H1 (cell line): ENCODE data around the gene GBP6. TPM values are rescaled to one million over a fixed set of nuclear protein-coding genes. Genes with fewer than 3 reads are reported as not detected.

Experiments
- CTCF ChIA-PET: fragments of 300-600 bp; sonication (Branson Sonifier 250); formaldehyde crosslinking; loops from one replicate; lab custom pipeline; 2021; ENCODE audit not compliant: partially characterized antibody; lab: Charles Lee
- POLR2A ChIA-PET: fragments of 300-600 bp; sonication (Branson Sonifier 250); formaldehyde crosslinking; loops from one replicate; lab custom pipeline; 2021; ENCODE audit warnings: inconsistent platforms; ENCODE audit not compliant: partially characterized antibody; lab: Charles Lee
- DNase-seq, 2 experiments: peaks; one replicate each; pipeline versions ENCODE4 v3.0.0 to v3.0.0-alpha.2; 2010 to 2022; ENCODE audit warnings: low spot score in 2 of 2, low read depth in 1 of 2, mixed read lengths in 1 of 2
- FAIRE-seq: peaks from 2 replicates; lab custom pipeline; 2011; peaks lifted over from hg19 to GRCh38; lab: Jason Lieb, UNC
- H2AFZ ChIP-seq: 2 replicates; pipeline ENCODE4 v1.8.1; 2012; ENCODE audit warnings: low read length, inconsistent platforms
- H2AK5ac ChIP-seq: 2 replicates; pipeline ENCODE4 v1.6.1; 2013; ENCODE audit warnings: low read depth, low read length
- H2BK120ac ChIP-seq: replicated peaks from 2 replicates; pipeline ENCODE3; 2013; ENCODE audit warnings: low read depth, low read length, inconsistent platforms
- H2BK12ac ChIP-seq: 2 replicates; pipeline ENCODE4 v1.6.1; 2013; ENCODE audit warnings: low read depth, low read length
- H2BK15ac ChIP-seq: 2 replicates; pipeline ENCODE4 v1.6.1; 2013; ENCODE audit warnings: low read length
- H2BK20ac ChIP-seq: 2 replicates; pipeline ENCODE4 v1.6.1; 2013; ENCODE audit warnings: low read length
- H2BK5ac ChIP-seq: 2 replicates; pipeline ENCODE4 v1.6.1; 2013; ENCODE audit warnings: low read depth, low read length
- H3K14ac ChIP-seq: 2 replicates; pipeline ENCODE4 v1.6.1; 2013; ENCODE audit warnings: inconsistent platforms; ENCODE audit not compliant: insufficient read length
- H3K18ac ChIP-seq: 2 replicates; pipeline ENCODE4 v1.6.1; 2013; ENCODE audit warnings: low read length; ENCODE audit errors: extremely low read depth
- H3K23ac ChIP-seq: 2 replicates; pipeline ENCODE4 v1.6.1; 2013; ENCODE audit warnings: inconsistent platforms; ENCODE audit not compliant: insufficient read length
- H3K23me2 ChIP-seq: 2 replicates; pipeline ENCODE4 v1.6.1; 2013; ENCODE audit warnings: low read depth, low read length
- H3K27ac ChIP-seq: 2 replicates; pipeline ENCODE4 v1.6.1; 2011; ENCODE audit warnings: low read depth, low read length, inconsistent platforms
- H3K27me3 ChIP-seq, 4 experiments: replicated peaks in 1 of 4; 1 replicate in 1 of 4; 2 replicates in 3 of 4; pipeline versions ENCODE4 v1.6.1 to v1.8.1; 2011 to 2013; ENCODE audit warnings: low read length in 3 of 4, mild to moderate bottlenecking in 3 of 4, inconsistent platforms in 2 of 4, mixed read lengths in 2 of 4, moderate library complexity in 1 of 4; ENCODE audit not compliant: control insufficient read depth in 3 of 4, insufficient read depth in 3 of 4; ENCODE audit errors: extremely low read depth in 1 of 4
- H3K36me3 ChIP-seq, 4 experiments: 2 replicates each; pipeline versions ENCODE4 v1.6.1 to v1.8.1; 2011 to 2013; ENCODE audit warnings: mild to moderate bottlenecking in 4 of 4, low read length in 3 of 4, moderate library complexity in 2 of 4, control low read depth in 1 of 4, inconsistent platforms in 1 of 4; ENCODE audit not compliant: insufficient read depth in 4 of 4, control insufficient read depth in 2 of 4
- H3K4ac ChIP-seq: replicated peaks from 2 replicates; pipeline ENCODE3; 2013; ENCODE audit warnings: low read length, low read depth, mixed read lengths, inconsistent platforms; ENCODE audit not compliant: insufficient read length
- H3K4me1 ChIP-seq, 4 experiments: replicated peaks in 1 of 4; 1 replicate in 1 of 4; 2 replicates in 3 of 4; pipeline versions ENCODE4 v1.6.1 to v1.8.1; 2011 to 2013; ENCODE audit warnings: low read length in 3 of 4, inconsistent platforms in 2 of 4, mixed read lengths in 1 of 4; ENCODE audit not compliant: insufficient read depth in 4 of 4, control insufficient read depth in 3 of 4
- H3K4me2 ChIP-seq, 2 experiments: 2 replicates each; pipeline versions ENCODE4 v1.6.1 to v1.8.1; 2011 to 2013; ENCODE audit warnings: low read depth in 2 of 2, low read length in 2 of 2, control low read depth in 1 of 2, inconsistent platforms in 1 of 2, mild to moderate bottlenecking in 1 of 2; ENCODE audit not compliant: insufficient read depth in 1 of 2
- H3K4me3 ChIP-seq, 4 experiments: fragments of 200-600, 300-600 bp in 1 of 4; sonication (generic), shearing (Covaris generic), sonication (Bioruptor Twin) in 1 of 4; 2 replicates each; pipeline versions ENCODE4 v1.5.1 to v1.8.1; 2011 to 2016; ENCODE audit warnings: low read length in 4 of 4, low read depth in 3 of 4, control low read depth in 2 of 4, inconsistent platforms in 2 of 4, mild to moderate bottlenecking in 2 of 4, mixed read lengths in 1 of 4, moderate library complexity in 1 of 4; ENCODE audit not compliant: insufficient read depth in 2 of 4; ENCODE audit errors: extremely low read depth in 1 of 4
- H3K56ac ChIP-seq: replicated peaks from 2 replicates; pipeline ENCODE3; 2013; ENCODE audit warnings: low read depth, mild to moderate bottlenecking, mixed read lengths, low read length, inconsistent platforms; ENCODE audit not compliant: insufficient read length
- H3K79me1 ChIP-seq: 2 replicates; pipeline ENCODE4 v1.6.1; 2013; ENCODE audit warnings: low read depth, low read length, control low read depth
- H3K79me2 ChIP-seq, 2 experiments: 2 replicates each; pipeline versions ENCODE4 v1.6.1 to v1.8.1; 2012 to 2013; ENCODE audit warnings: low read length in 2 of 2, mild to moderate bottlenecking in 2 of 2, inconsistent platforms in 1 of 2; ENCODE audit not compliant: insufficient read depth in 2 of 2, control insufficient read depth in 1 of 2
- H3K9ac ChIP-seq, 4 experiments: replicated peaks in 1 of 4; 1 replicate in 1 of 4; 2 replicates in 3 of 4; pipeline versions ENCODE4 v1.6.1 to v1.8.1; 2011 to 2013; ENCODE audit warnings: low read depth in 3 of 4, low read length in 3 of 4, control low read depth in 2 of 4, mild to moderate bottlenecking in 2 of 4, moderate library complexity in 2 of 4, inconsistent platforms in 1 of 4; ENCODE audit errors: extremely low read depth in 1 of 4
- H3K9me3 ChIP-seq, 2 experiments: 2 replicates each; pipeline versions ENCODE4 v1.6.1 to v1.8.1; 2012 to 2013; ENCODE audit warnings: mild to moderate bottlenecking in 2 of 2, moderate library complexity in 2 of 2, control low read depth in 1 of 2, inconsistent platforms in 1 of 2, low read depth in 1 of 2, low read length in 1 of 2, mixed read lengths in 1 of 2; ENCODE audit not compliant: insufficient read depth in 2 of 2
- H4K20me1 ChIP-seq, 2 experiments: replicated peaks in 1 of 2; 2 replicates each; pipeline versions ENCODE3 to v1.8.1; 2011 to 2013; ENCODE audit warnings: inconsistent platforms in 2 of 2, low read length in 2 of 2, mild to moderate bottlenecking in 1 of 2; ENCODE audit not compliant: insufficient read depth in 2 of 2, control insufficient read depth in 1 of 2
- H4K5ac ChIP-seq: 2 replicates; pipeline ENCODE4 v1.6.1; 2013; ENCODE audit warnings: low read length, low read depth, mixed read lengths, inconsistent platforms; ENCODE audit not compliant: insufficient read length
- H4K8ac ChIP-seq: 2 replicates; pipeline ENCODE4 v1.8.0; 2013; ENCODE audit warnings: mild to moderate bottlenecking, moderate library complexity, low read length, inconsistent platforms; ENCODE audit not compliant: insufficient read depth; ENCODE audit errors: extremely low read depth
- H4K91ac ChIP-seq: replicated peaks from 2 replicates; pipeline ENCODE3; 2013; ENCODE audit warnings: low read length, mixed read lengths, inconsistent platforms; ENCODE audit not compliant: insufficient read length
- ASH2L ChIP-seq: fragments of 200-600, 300-600 bp; sonication (generic); IDR thresholded peaks from one replicate; pipeline ENCODE4 v1.7.1; 2017; ENCODE audit warnings: low read length
- BACH1 ChIP-seq: IDR thresholded peaks from 2 replicates; pipeline ENCODE4 v1.6.1; 2012; ENCODE audit warnings: low read length, improper control_type of control experiment
- CHD1 ChIP-seq: IDR thresholded peaks from 2 replicates; pipeline ENCODE4 v1.6.1; 2012; ENCODE audit warnings: low read depth, low read length, improper control_type of control experiment
- CHD2 ChIP-seq: IDR thresholded peaks from 2 replicates; pipeline ENCODE4 v1.6.1; 2012; ENCODE audit warnings: low read length, improper control_type of control experiment
- EZH2 ChIP-seq: fragments of 200-600 bp; sonication (generic); IDR thresholded peaks from 2 replicates; pipeline ENCODE4 v1.7.1; 2012; ENCODE audit warnings: low read depth, mild to moderate bottlenecking, moderate library complexity, low read length, inconsistent platforms; ENCODE audit not compliant: severe bottlenecking
- GTF2F1 ChIP-seq: IDR thresholded peaks from 2 replicates; pipeline ENCODE4 v1.6.1; 2012; ENCODE audit warnings: low read depth, low read length, improper control_type of control experiment, borderline replicate concordance
- HDAC6 ChIP-seq: IDR thresholded peaks from one replicate; pipeline ENCODE4 v1.7.1; 2012; ENCODE audit warnings: low read depth, mild to moderate bottlenecking, inconsistent platforms, low read length, moderate library complexity
- NANOG ChIP-seq: IDR thresholded peaks from 2 replicates; pipeline ENCODE4 v1.6.1; 2011; ENCODE audit warnings: low read length, low read depth, mild to moderate bottlenecking, inconsistent platforms; ENCODE audit not compliant: insufficient read depth, poor library complexity, severe bottlenecking
- NRF1 ChIP-seq: IDR thresholded peaks from 2 replicates; pipeline ENCODE4 v1.6.1; 2011; ENCODE audit warnings: mild to moderate bottlenecking, low read depth, low read length, improper control_type of control experiment
- SIN3A ChIP-seq, 2 experiments: IDR thresholded peaks in 1 of 2; conservative IDR thresholded peaks in 1 of 2; 2 replicates each; pipeline ENCODE4 v1.6.1; 2011 to 2012; ENCODE audit warnings: low read length in 2 of 2, improper control_type of control experiment in 1 of 2, low read depth in 1 of 2, mild to moderate bottlenecking in 1 of 2
- SP1 ChIP-seq: IDR thresholded peaks from 2 replicates; pipeline ENCODE4 v1.6.1; 2011; ENCODE audit warnings: low read depth, low read length
- TAF1 ChIP-seq: IDR thresholded peaks from 2 replicates; pipeline ENCODE4 v1.6.1; 2011; ENCODE audit warnings: mild to moderate bottlenecking, low read depth, low read length
- ZNF274 ChIP-seq: IDR thresholded peaks from 2 replicates; pipeline ENCODE4 v1.7.0; 2012; ENCODE audit warnings: low read length, borderline replicate concordance; ENCODE audit errors: extremely low read depth
- WGBS, 2 experiments: shearing (Covaris generic) in 1 of 2; methylation state at CpG; one replicate each; pipeline versions ENCODE4 v1.1.6 to v1.1.7; 2013 to 2015; ENCODE audit warnings: low lambda C conversion rate in 2 of 2, mixed read lengths in 2 of 2, inconsistent platforms in 1 of 2, low coverage in 1 of 2, missing lambda C conversion rate in 1 of 2; ENCODE audit not compliant: insufficient replicate concordance in 2 of 2, insufficient coverage in 1 of 2, insufficient read length in 1 of 2; ENCODE audit errors: extremely low coverage in 1 of 2, missing lambda C conversion rate in 1 of 2; 5-methylcytosine and 5-hydroxymethylcytosine counted together
- polyA plus RNA-seq, 7 experiments: library from polyadenylated mRNA; depleted of rRNA in 3 of 7; stranded (reverse) in 5 of 7; unstranded in 2 of 7; fragments of >200 nt in 5 of 7; fragments of 200-250 nt in 2 of 7; gene quantifications; 1 replicate in 5 of 7; 2 replicates in 1 of 7; 4 replicates in 1 of 7; pipeline versions ENCODE4 v1.2.1 to v1.2.3, GENCODE V29; 2011 to 2013; ENCODE audit warnings: missing spikeins in 2 of 7, mixed read lengths in 2 of 7
- total RNA-seq: library from RNA; stranded (reverse); fragmentation: NEBNext Ultra II Directional; extraction: Animal tissue kit (Norgen Biotek cat#: 25700); gene quantifications from 2 replicates; pipeline ENCODE4 v1.2.1, GENCODE V29; 2021
- TF ChIP-seq, protein P1 (sequence below): IDR thresholded peaks from 2 replicates; pipeline ENCODE4 v1.6.1; 2012; ENCODE audit warnings: inconsistent platforms

The GBP6 gene
- total and polyA plus RNA-seq, 2 of the 8 experiments (the other 6 are each of a cell fraction or from before 2014, with no cell fraction given): not detected

DNA sequence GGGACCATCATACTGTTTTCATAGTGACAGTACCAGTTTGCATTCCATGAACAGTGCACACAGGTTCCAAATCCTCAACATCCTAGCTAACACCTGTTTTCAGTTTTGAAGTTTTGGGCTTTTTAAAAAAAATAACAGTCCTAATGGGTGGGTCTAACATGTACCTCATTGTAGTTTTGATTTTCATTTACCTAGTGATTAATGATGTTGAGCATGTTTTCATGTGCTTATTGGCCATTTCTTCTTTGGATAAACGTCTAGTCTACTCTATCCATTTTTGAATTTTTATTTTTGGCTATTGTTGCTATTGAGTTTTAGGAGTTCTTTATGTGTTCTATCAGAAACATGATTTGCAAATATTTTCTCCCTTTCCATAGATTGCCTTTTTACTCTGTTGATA lies 3.4 kb downstream of the GBP6 start:
- no peaks in the 10 kb centered on the region for H3K79me1 ChIP-seq
- H3K9ac ChIP-seq: no peak overlapping the region
- no peak overlapping the region for H3K14ac ChIP-seq
- 84% methylated on average over 1 of the region's 1 CpG; no CpG with 5 or more reads in 1 of the 2 experiments for WGBS, 2 experiments
- H3K79me2 ChIP-seq: no peaks in the 10 kb centered on the region
- no peak overlapping the region for H4K91ac ChIP-seq
- no peak overlapping the region for H2AK5ac ChIP-seq
- H3K4me2 ChIP-seq: no peak overlapping the region
- H3K36me3 ChIP-seq: no peaks in the 10 kb centered on the region
- no peak overlapping the region for H2BK20ac ChIP-seq
- no peaks in the 10 kb centered on the region for H4K20me1 ChIP-seq
- H3K27me3 ChIP-seq: peaks cover 0 to 1% (median 0%) of the 10 kb centered on the region in 4 experiments; a peak in 1 of 7 replicates
- H2BK12ac ChIP-seq: no peak overlapping the region
- no peak overlapping the region for H2AFZ ChIP-seq
- H3K9me3 ChIP-seq: no peaks in the 10 kb centered on the region
- POLR2A ChIA-PET: no interaction called here
- H2BK15ac ChIP-seq: no peak overlapping the region
- H2BK120ac ChIP-seq: no peak overlapping the region
- no peak overlapping the region for H3K4me3 ChIP-seq
- no peaks in the 10 kb centered on the region for H3K23me2 ChIP-seq
- no peak for FAIRE-seq
- no peak for DNase-seq
- H3K23ac ChIP-seq: no peak overlapping the region
- no peak overlapping the region for H3K4ac ChIP-seq
- no peak overlapping the region for H4K8ac ChIP-seq
- no peak overlapping the region for H3K56ac ChIP-seq
- CTCF ChIA-PET: interaction anchor here (1.0 to 1.9 kb wide), 3 partner anchors 9 to 11 kb away, joined by 3 to 5 read pairs (median 3); no protein-coding TSS in a partner anchor
- H2BK5ac ChIP-seq: no peak overlapping the region
- H3K4me1 ChIP-seq: peaks cover 0 to 4% (median 0%) of the 10 kb centered on the region in 4 experiments; a peak in 1 of 7 replicates
- H4K5ac ChIP-seq: no peak overlapping the region
- H3K27ac ChIP-seq: no peak overlapping the region
- H3K18ac ChIP-seq: no peak overlapping the region
- TF ChIP-seq CHD1 (no peak), SIN3A (conservative IDR thresholded peaks at IDR 0.05 in 1 of 2, IDR thresholded peaks at IDR 0.05 in 1 of 2; ENCODE audit: low read depth in 1 of 2, low read length in 2 of 2) (no peak), EZH2 (no peak), BACH1 (no peak), HDAC6 (no peak), TAF1 (no peak), GTF2F1 (no peak), NANOG (no peak), SP1 (no peak), NRF1 (no peak), ZNF274 (no peak), CHD2 (no peak), ASH2L (no peak)
- TF ChIP-seq, protein P1, sequence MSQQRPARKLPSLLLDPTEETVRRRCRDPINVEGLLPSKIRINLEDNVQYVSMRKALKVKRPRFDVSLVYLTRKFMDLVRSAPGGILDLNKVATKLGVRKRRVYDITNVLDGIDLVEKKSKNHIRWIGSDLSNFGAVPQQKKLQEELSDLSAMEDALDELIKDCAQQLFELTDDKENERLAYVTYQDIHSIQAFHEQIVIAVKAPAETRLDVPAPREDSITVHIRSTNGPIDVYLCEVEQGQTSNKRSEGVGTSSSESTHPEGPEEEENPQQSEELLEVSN: no peak
